GM18502 (cell line): ENCODE results near the gene AKR1B15.
"Not testable (repeated sequence)": the region's sequence is repeated elsewhere in the genome, so short reads cannot be mapped to it uniquely, and the experiment has no call there.

ENCODE experiments used
- ATAC-seq: cut with Tn5 transposase; IDR thresholded peaks from one replicate; pipeline ENCODE4 v1.9.1; 2021; ENCODE audit warnings: mild to moderate bottlenecking; ENCODE audit not compliant: unreplicated experiment, poor library complexity

Gene AKR1B15

DNA sequence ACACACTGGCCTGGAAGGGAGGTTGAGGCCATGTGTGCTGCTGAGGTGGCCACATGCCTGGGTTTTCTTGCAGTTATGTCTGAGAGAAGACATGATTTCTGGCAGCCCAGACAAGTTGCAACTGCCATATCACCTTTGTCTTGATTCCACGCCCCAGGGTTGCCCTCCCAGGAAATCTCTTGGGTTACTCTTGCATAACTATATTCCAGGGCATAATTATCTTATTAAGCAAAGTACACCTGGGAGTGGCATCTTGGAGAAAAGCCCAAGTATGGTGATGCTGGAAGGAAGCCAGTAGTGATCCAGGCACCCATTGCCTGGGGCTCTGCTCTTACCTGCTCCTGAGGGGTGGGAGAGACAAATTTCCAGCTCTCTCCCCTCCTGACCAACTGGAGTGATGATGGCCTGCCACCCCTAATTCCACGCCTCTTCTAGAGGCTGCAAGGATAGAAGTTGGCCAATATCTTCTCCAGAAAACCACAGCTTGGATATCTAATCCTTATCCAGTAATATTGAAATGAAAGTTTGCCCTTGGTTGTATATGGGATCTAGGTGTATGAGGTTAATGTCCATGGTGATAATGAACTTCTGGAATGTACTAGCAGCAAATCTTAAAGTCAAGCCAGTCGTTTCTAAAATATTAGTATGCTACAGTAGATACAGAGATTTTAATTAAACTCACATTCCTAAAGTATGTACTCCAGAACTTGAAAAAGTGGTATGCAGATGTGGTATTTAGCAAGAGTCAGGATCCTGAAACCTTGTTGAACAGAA lies 16.5 kb upstream of the AKR1B15 start:
- ATAC-seq: no peak

GRCh38 chr7:134532954-134533218 lies 16.0 kb upstream of the AKR1B15 start:
- ATAC-seq: no peak

DNA sequence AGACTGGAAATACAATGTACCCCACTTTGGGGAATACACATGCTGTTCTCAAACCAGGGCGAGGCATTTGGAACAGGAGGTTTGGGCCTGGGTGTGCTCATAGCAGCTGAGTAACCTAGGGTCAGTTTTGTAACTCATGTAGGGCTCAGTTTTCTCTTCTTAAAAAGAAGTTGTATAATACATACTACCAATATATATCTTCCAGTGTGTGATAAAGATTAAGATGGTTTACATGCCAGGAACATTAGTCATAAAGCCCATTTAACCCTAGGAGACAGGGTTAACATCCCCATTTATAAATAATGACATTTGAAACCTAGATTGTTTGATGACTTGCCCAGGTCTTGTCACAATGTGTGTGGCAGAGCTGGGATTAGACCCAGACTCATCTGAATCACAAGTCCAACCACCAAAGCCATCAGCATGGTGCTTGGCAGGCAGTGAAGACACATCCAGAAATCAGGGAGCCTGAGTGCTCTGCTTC lies 15.6 kb upstream of the AKR1B15 start:
- ATAC-seq: no peak

- ATAC-seq: no peak
These were observed 14.3 kb upstream of the AKR1B15 start for GRCh38 chr7:134534633-134535032.

- ATAC-seq: no peak
These were observed 13.5 kb upstream of the AKR1B15 start for GRCh38 chr7:134535272-134535918.

DNA sequence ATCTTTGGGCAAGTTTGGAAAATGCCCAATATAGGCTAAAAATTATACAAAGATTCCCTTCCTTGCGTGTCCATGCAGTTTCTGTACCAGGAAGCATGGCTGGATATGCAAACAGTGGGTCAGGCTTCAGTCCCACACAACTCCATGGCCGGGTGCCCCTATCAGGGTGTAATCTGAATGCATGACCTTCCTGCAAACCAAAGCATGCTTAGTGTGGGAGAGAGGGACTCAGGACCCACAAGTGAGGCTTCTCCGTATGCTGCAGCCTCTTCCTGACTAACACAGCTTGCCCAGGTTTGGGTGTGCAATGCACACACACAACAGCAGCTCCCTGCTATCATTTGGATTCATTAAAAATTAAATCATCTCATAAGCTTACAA lies 13.0 kb upstream of the AKR1B15 start:
- ATAC-seq: no peak

DNA sequence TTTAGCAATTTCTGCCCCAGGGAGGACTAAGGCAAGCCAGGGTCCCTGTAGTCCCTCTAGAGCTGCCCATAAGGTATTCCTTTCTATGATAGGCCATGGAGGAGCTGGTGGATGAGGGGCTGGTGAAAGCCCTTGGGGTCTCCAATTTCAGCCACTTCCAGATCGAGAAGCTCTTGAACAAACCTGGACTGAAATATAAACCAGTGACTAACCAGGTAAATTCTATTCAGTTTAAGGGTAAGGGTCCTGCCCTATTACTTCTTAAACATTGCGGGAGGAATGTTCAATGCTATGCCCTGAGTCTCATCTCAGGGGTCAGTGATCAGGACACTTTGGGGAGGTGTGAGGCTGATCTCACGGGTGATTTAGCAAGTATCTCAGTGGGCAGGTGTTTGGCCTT lies 12.4 kb upstream of the AKR1B15 start:
- ATAC-seq: not testable (repeated sequence)

DNA sequence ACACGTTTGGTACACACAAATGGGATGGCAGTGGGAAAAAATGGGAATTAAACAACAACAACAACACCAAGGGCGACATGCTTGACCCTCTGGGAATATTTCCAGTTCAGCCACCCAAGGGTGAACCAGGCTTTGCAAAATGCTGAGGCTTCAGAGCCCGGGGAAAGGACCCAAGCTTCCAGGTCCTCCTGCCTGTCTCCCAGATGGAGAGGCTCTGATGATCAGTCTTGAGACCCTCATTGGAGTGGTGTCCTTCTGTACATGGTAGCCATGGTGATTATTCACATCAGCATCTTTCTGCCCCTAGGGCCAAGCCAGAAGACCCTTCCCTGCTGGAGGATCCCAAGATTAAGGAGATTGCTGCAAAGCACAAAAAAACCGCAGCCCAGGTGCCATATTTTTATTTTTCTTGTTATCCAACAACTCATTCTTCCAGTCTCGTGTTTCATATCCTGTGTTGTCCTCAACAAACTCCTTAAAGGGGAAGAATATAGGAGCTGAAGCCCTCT lies 11.6 kb upstream of the AKR1B15 start:
- not testable (repeated sequence) for ATAC-seq

GRCh38 chr7:134539380-134540004 lies 9.4 kb upstream of the AKR1B15 start:
- no peak for ATAC-seq

GRCh38 chr7:134541501-134542194 lies 7.3 kb upstream of the AKR1B15 start:
- ATAC-seq: not testable (repeated sequence)

- no peak for ATAC-seq
These were observed 6.6 kb upstream of the AKR1B15 start for GRCh38 chr7:134542195-134542771.

DNA sequence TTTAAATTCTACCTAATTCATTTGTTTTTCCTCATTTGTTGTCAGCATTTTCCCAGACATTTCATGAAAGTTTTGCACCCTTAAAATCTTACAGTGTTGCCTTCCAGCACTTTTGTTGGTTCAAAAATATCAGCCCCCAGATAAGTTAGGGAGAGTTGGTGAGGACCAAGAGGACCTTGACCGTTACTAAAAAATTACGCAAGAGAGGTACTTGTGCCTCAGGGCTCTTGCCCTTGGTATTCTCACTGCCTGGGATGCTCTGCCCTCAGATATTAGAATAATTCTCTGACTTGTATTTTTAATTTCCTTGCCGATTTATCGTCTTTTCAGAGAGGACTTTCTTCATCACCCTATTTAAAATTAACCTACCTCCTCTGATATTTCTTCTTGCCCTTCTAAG lies 3.5 kb upstream of the AKR1B15 start:
- ATAC-seq: no peak

GRCh38 chr7:134545918-134546317 lies 3.0 kb upstream of the AKR1B15 start:
- ATAC-seq: no peak

- ATAC-seq: no peak
These were observed 2.0 kb upstream of the AKR1B15 start for GRCh38 chr7:134546955-134547354.

DNA sequence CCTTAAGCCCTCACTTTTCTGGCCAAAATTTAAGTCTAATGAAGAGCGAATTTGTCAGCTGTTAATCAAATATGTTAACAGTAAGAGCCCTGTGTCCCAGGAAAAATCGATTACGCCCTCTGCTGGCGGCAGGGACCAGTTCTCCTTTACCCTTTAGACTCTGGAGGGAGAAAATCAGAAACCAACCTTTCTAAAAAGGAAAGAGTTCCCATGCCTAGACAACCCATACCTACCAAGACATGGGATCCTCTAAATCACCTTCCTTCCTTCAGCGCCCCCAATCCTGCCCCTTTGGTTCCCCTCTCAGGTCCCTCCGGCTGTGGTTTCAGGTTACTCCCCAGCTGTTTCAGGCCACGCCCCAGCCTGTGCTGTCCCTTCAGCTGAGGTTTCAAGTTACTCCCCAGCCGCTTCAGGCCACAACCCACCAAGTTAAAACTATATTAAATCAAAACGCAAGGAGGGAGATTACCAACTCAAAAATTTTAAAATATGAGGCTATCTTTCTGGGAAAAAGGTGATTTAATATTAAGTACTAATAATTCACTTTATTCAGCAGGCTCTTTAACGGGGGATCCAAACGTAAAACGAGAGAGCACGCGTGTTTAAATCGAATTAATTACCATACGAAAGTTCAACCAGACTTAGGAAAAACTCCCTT lies 1.4 kb upstream of the AKR1B15 start:
- ATAC-seq: peak; percentile 78

- no peak for ATAC-seq
These were observed 456 bp downstream of the AKR1B15 start for GRCh38 chr7:134549366-134549765.

- ATAC-seq: no peak
These were observed 3.2 kb downstream of the AKR1B15 start for GRCh38 chr7:134552105-134552504.

GRCh38 chr7:134553976-134554375 lies 5.1 kb downstream of the AKR1B15 start:
- ATAC-seq: no peak

DNA sequence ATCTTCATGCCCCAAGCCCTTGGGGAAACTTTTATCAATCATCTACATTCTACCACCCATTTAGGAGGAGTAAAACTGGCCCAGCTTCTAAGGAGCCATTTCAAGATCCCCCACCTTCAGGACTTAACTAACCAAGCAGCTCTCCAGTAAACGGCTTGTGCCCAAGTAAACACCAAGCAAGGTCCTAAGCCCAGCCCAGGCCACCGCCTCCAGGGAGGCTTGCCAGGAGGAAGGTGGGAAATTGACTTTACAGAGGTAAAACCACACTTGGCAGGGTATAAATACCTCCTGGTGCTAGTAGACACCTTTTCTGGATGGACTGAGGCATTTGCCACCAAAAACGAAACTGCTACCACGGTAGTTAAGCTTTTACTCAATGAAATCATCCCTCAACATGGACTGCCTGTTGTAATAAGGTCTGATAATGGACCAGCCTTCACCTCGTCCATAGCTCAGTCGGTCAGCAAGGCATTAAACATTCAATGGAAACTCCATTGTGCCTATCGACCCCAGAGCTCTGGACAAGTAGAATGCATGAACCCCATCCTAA lies 5.6 kb downstream of the AKR1B15 start:
- ATAC-seq: no peak

GRCh38 chr7:134557391-134557790 lies 8.5 kb downstream of the AKR1B15 start:
- ATAC-seq: no peak
